ENCODE results near the gene PLK5. TPM values are rescaled to one million over a fixed set of nuclear protein-coding genes. Genes with fewer than 3 reads are reported as not detected.

PLK5 gene
- total RNA-seq, 1 experiment from 2014 or later = 1.4 TPM

DNA sequence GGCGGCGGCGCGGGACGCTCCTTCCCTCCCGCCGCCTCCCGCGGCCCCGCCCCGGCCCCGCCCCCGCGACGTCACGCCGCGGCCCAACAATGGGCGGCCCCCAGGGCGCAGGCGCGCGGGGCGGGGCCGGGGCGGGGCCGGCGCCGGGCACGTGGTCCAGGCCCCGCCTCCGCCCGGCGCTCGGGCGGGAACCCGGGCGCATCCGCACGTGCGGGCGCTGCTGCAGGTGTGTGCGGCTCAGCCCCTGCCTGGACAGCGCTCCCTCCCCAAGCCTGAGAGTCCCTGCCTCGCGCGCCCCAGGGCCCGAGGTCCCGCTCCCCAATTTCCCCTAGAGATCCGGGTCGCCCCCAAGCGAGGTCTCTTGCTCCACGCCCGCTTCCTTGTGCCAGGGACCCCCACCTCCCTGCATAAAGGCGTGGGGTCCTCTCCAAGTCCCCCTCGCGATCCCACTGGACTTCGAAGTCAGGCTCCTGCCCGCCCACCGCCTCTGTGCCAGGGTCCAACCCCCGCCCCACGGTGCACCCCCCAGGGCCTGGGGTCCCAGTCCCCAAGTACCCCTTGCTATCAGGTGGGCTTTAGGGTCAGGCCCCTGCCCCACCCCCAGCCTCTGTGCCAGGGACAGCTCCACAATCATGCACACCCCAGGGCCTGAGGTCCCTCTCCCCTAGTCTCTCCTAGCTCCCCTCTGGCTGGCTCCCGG lies 44.6 kb downstream of the PLK5 start, which contains the start of gene MEX3D (continued):
- TF ChIP-seq, protein P1, sequence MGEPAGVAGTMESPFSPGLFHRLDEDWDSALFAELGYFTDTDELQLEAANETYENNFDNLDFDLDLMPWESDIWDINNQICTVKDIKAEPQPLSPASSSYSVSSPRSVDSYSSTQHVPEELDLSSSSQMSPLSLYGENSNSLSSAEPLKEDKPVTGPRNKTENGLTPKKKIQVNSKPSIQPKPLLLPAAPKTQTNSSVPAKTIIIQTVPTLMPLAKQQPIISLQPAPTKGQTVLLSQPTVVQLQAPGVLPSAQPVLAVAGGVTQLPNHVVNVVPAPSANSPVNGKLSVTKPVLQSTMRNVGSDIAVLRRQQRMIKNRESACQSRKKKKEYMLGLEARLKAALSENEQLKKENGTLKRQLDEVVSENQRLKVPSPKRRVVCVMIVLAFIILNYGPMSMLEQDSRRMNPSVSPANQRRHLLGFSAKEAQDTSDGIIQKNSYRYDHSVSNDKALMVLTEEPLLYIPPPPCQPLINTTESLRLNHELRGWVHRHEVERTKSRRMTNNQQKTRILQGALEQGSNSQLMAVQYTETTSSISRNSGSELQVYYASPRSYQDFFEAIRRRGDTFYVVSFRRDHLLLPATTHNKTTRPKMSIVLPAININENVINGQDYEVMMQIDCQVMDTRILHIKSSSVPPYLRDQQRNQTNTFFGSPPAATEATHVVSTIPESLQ (CRISPR knock-in tag; IDR thresholded peaks at IDR 0.05) = peak; percentile 55; the same call in 1 of the 2 replicates
- no peak for TF ChIP-seq AR (CRISPR knock-in tag; IDR thresholded peaks at IDR 0.05)
- no peak for TF ChIP-seq NFATC4 (CRISPR knock-in tag; IDR thresholded peaks at IDR 0.05)
- peak; percentile 93 for TF ChIP-seq MYBL2 (CRISPR knock-in tag; IDR thresholded peaks at IDR 0.05)
- peak; percentile 95 for TF ChIP-seq JUN (CRISPR knock-in tag; IDR thresholded peaks at IDR 0.05)
- 0 out of 2 replicates have a peak, but pooled peaks have one; percentile 62 for TF ChIP-seq CBFB (CRISPR knock-in tag; IDR thresholded peaks at IDR 0.05; ENCODE audit: low read depth)
- TF ChIP-seq TP53 (CRISPR knock-in tag; IDR thresholded peaks at IDR 0.05) = peak; percentile 97
- TF ChIP-seq ZNF219 (CRISPR knock-in tag; IDR thresholded peaks at IDR 0.05; ENCODE audit: borderline replicate concordance) = peak; percentile 93; the same call in 1 of the 2 replicates
- peak; percentile 63; the same call in 1 of the 2 replicates for TF ChIP-seq ZNF138 (CRISPR knock-in tag; conservative IDR thresholded peaks at IDR 0.05)
- TF ChIP-seq, protein P2, sequence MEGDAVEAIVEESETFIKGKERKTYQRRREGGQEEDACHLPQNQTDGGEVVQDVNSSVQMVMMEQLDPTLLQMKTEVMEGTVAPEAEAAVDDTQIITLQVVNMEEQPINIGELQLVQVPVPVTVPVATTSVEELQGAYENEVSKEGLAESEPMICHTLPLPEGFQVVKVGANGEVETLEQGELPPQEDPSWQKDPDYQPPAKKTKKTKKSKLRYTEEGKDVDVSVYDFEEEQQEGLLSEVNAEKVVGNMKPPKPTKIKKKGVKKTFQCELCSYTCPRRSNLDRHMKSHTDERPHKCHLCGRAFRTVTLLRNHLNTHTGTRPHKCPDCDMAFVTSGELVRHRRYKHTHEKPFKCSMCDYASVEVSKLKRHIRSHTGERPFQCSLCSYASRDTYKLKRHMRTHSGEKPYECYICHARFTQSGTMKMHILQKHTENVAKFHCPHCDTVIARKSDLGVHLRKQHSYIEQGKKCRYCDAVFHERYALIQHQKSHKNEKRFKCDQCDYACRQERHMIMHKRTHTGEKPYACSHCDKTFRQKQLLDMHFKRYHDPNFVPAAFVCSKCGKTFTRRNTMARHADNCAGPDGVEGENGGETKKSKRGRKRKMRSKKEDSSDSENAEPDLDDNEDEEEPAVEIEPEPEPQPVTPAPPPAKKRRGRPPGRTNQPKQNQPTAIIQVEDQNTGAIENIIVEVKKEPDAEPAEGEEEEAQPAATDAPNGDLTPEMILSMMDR (IDR thresholded peaks at IDR 0.05) = no peak
- peak; percentile 61; the same call in 1 of the 2 replicates for TF ChIP-seq FOXJ3 (CRISPR knock-in tag; IDR thresholded peaks at IDR 0.05; ENCODE audit: borderline replicate concordance)
- TF ChIP-seq, protein P3, sequence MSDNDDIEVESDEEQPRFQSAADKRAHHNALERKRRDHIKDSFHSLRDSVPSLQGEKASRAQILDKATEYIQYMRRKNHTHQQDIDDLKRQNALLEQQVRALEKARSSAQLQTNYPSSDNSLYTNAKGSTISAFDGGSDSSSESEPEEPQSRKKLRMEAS (CRISPR knock-in tag; IDR thresholded peaks at IDR 0.05) = peak; percentile 99
- peak; percentile 96 for TF ChIP-seq ARID4B (CRISPR knock-in tag; IDR thresholded peaks at IDR 0.05; ENCODE audit: borderline replicate concordance)
- TF ChIP-seq KAT7 (CRISPR knock-in tag; IDR thresholded peaks at IDR 0.05; ENCODE audit: borderline replicate concordance) = 0 out of 2 replicates have a peak, but pooled peaks have one; percentile 74
- no peak for TF ChIP-seq SOX15 (CRISPR knock-in tag; IDR thresholded peaks at IDR 0.05)
- TF ChIP-seq ZNF317 (CRISPR knock-in tag; IDR thresholded peaks at IDR 0.05; ENCODE audit: borderline replicate concordance, low read depth) = peak; percentile 76
- TF ChIP-seq FOXP1 (CRISPR knock-in tag; IDR thresholded peaks at IDR 0.05; ENCODE audit: borderline replicate concordance) = peak; percentile 99
- peak; percentile 96 for TF ChIP-seq ETV6 (CRISPR knock-in tag; IDR thresholded peaks at IDR 0.05)
- TF ChIP-seq, protein P4, sequence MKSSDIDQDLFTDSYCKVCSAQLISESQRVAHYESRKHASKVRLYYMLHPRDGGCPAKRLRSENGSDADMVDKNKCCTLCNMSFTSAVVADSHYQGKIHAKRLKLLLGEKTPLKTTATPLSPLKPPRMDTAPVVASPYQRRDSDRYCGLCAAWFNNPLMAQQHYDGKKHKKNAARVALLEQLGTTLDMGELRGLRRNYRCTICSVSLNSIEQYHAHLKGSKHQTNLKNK (CRISPR knock-in tag; IDR thresholded peaks at IDR 0.05) = no peak
- TF ChIP-seq, protein P5, sequence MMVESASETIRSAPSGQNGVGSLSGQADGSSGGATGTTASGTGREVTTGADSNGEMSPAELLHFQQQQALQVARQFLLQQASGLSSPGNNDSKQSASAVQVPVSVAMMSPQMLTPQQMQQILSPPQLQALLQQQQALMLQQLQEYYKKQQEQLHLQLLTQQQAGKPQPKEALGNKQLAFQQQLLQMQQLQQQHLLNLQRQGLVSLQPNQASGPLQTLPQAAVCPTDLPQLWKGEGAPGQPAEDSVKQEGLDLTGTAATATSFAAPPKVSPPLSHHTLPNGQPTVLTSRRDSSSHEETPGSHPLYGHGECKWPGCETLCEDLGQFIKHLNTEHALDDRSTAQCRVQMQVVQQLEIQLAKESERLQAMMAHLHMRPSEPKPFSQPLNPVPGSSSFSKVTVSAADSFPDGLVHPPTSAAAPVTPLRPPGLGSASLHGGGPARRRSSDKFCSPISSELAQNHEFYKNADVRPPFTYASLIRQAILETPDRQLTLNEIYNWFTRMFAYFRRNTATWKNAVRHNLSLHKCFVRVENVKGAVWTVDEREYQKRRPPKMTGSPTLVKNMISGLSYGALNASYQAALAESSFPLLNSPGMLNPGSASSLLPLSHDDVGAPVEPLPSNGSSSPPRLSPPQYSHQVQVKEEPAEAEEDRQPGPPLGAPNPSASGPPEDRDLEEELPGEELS (CRISPR knock-in tag; IDR thresholded peaks at IDR 0.05) = peak; percentile 99
- TF ChIP-seq, protein P6, sequence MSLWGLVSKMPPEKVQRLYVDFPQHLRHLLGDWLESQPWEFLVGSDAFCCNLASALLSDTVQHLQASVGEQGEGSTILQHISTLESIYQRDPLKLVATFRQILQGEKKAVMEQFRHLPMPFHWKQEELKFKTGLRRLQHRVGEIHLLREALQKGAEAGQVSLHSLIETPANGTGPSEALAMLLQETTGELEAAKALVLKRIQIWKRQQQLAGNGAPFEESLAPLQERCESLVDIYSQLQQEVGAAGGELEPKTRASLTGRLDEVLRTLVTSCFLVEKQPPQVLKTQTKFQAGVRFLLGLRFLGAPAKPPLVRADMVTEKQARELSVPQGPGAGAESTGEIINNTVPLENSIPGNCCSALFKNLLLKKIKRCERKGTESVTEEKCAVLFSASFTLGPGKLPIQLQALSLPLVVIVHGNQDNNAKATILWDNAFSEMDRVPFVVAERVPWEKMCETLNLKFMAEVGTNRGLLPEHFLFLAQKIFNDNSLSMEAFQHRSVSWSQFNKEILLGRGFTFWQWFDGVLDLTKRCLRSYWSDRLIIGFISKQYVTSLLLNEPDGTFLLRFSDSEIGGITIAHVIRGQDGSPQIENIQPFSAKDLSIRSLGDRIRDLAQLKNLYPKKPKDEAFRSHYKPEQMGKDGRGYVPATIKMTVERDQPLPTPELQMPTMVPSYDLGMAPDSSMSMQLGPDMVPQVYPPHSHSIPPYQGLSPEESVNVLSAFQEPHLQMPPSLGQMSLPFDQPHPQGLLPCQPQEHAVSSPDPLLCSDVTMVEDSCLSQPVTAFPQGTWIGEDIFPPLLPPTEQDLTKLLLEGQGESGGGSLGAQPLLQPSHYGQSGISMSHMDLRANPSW (CRISPR knock-in tag; conservative IDR thresholded peaks at IDR 0.05; ENCODE audit: low read depth) = no peak
